HT1080 (cell line): ENCODE data around the gene RAPSN. TPM values are rescaled to one million over a fixed set of nuclear protein-coding genes. Genes with fewer than 3 reads are reported as not detected.

Experiments used
- DNase-seq: peaks from one replicate; pipeline ENCODE4 v3.0.0-alpha.2; 2015; ENCODE audit warnings: low read depth
- total RNA-seq: library from RNA; depleted of rRNA; stranded (reverse); fragments of >200 nt; shearing (Covaris generic); gene quantifications from 2 replicates; pipeline ENCODE4 v1.2.3, GENCODE V29; 2014

RAPSN gene
- total RNA-seq, 1 experiment from 2014 or later = not detected

DNA sequence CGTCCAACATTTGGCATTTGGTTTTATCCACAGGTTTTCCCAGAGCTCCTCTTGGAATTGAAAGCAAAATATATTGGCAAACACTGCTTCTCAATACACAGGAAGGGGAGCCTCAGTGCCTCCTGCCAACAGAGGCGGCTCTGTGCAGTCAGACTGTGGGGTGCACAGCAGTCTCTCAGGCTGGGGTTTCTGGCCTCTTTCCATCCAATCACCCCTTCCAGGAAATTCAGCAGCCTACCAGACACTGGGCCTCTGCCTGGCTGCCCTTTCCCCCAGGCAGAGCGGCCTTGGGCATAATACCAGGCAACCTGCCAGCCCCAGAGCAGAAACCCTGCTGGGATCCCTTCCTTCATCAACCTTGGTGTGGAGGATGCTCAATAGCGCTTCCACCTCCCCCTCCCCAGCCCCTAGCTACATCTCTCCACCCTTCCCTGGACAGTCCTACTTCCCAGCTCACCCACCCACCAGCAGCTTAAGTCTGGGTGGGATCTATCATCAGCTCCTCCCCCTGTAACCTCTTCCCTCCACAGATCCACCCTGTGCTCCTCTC is 17.8 kb upstream of the RAPSN start:
- peak; percentile 68 for DNase-seq

DNA sequence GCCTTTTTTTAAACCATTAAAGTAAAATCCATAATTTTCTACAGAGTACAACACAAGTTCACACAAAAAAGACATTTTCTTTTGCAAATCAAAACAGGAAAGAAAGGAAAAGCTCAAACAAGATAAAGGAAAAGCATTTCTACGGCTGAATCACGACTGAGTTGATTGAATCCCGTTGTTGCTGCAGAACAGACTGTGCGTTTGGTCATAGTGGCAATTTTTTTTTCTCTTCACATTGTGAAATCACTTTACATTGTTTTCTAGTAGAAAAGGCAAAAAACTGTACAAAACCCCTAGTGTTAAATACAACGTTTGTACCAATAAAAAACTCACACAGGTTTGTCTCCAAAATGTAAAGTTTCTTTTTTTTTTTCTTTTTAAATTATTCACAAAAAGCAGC is 17.3 kb upstream of the RAPSN start:
- DNase-seq = no peak

DNA sequence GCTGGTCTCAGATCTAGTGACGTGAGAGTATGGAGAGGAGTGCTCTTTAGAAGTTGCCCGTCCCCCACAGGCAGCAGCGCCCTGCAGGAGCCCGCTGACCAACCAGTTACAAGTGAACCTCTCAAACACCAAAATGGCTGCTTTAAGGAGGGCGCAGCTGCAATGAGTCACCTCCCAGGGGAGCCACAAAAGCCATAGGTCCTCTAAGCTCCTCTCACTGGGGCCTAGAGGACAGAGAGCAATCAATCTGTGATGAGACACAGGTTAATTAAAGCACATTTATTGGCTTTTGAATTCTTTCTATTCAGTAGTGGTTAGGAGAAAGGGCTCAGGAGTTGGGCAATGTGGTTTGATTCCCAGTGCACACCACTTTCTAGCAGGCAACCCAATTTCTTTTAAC is 15.5 kb upstream of the RAPSN start:
- DNase-seq = no peak

DNA sequence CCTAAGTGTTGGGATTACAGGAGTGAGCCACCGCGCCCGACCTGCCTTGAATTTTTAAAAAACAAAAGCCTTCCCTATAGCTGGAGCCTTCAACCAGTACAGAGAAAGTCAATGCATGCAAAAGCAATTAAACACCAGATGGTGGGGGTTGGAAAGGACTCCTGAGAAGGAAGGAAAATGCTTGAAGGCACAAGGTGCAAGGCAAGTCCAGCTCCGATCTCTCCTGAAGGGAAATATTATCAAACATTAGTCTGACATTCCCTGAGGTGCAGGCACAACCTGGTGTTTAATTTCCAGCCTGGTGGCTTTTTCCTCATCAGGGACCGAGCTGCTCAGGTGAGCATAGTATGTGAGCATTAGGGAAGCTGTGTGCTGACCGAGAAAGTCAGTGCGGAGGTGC is 12.9 kb upstream of the RAPSN start:
- no peak for DNase-seq

DNA sequence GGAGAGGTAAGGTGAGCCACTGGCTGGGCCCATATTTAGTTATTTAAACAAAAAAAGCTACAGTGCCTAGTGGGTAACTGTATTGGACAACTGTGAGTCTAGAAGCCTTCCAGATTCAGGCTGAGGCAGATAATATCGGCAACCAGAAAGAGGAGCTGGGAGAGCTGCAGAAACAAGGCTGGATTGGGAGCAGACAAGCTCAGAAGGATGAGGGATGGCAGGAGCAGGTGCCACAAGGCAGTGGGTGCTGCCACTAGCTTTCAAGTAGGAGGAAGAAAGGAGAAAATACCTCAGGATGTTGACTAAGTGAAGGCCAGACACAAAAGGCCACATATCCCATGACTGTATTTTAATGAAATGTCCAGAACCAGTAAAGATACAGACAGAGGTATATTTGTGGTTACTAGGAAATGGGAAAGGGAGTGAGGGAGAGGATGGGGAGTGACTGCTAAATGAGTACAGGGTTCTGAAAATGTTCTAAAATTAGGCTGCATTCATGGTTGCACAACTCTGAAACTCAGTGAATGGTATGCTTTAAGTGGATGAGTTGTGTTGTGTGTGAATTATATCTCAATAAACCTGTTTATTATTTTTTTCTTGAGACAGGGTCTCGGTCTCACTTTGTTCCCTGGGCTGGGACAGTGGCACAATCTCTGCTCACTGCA is 11.8 kb upstream of the RAPSN start:
- peak; percentile 38 for DNase-seq

DNA sequence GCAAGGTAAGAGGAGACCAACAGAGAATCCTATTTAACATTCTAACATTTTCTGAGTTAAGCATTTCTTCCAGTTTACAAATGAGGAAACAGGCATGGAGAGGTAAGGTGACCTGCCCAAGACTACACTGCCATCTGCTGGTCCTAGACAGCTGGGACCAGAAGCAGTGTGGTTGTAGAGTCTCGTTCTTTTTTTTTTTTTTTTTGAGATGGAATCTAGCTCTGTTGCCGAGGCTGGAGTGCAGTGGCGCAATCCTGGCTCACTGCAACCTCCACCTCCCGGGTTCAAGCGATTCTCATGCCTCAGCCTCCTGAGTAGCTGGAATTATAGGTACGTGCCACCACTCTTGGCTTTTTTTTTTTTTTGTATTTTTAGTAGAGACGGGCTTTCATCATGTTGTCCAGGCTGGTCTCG is 5.3 kb upstream of the RAPSN start:
- peak; percentile 79 for DNase-seq

DNA sequence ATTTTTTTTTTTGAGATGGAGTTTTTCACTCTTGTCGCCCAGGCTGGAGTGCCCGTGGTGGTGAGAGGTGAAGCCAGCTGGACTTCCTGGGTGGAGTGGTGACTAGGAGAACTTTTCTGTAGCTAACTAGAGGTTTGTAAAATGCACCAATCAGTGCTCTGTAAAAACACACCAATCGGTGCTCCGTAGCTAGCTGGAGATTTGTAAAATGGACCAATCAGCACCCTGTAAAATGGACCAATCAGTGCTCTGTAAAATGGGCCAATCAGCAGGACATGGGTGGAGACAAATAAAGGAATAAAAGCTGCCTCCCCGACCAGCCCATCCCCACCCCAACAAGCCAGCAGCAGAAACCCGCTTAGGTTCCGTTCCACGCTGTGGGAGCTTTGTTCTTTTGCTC is 4.4 kb upstream of the RAPSN start:
- DNase-seq = peak; percentile 35

DNA sequence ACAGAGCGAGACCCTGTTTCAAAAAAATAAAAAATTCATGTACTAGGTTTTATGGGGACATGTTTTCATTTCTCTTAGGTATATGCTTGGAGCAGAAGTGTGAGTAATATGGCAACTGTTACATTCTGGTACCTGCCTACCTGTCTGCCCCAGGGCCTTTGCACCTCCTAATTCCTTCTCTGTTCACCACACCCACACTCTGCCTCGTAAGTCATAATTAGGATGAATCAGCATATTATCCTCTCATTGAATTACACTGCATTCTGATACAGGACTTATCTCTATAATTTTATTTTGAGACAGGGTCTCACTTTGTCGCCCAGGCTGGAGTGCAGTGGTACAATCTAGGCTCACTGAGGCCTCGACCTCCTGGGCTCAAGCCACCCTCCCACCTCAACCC is 3.1 kb upstream of the RAPSN start:
- no peak for DNase-seq

DNA sequence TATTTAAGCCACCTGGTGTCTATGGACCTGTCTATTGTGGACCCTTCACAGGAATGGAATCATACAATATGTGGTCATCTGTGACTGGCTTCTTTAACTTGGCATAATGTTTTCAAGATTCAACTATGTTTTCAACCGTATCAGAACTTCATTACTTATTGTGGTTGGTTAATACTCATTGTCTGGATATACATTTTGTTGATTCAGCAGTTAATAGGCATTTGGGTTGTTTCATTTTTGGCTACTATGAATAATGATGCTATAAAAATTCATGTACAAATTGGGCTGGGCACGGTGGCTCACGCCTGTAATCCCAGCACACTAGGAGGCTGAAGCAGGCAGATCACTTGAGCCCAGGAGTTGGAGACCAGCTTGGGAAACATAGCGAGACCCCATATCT is 2.5 kb upstream of the RAPSN start:
- no peak for DNase-seq

DNA sequence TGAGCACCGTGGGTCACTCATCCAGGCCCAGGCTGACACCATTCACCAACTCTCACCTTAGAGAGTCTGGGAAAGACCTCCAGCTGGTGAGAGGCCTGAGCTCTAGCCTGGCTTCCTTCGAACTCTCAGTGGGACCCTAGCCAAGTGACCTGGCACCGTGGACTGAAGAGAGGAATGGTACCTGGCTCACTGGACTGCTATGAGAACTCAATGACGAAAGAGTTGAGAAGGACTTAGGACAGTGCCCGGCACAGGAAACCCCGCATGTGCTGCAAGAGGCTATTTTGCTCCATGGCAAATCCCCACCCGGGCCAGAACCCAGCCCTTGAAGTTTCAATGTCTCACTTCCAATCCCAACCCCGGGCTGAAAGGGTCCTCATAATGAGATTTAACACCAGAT is 605 bp upstream of the RAPSN start:
- no peak for DNase-seq

DNA sequence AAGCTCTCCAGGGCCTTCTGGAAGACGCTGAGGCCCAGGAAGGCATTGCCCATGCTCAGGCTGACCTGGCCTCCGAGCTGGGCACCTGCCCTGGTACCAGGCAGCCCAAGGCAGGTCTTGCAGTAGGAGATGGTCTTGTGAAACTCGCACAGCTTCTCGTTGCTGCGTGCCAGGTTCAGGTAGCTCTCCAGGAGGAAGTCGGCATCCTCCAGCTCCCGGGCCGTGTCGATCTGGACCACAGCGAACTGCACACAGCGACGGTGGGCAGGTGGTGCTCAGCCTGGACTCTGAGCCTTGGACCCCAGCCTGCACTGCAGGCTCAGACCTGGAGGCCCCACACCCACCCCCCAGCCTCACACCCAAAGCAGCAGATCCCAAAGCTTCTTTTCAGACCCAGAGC is 1.0 kb downstream of the RAPSN start:
- DNase-seq = no peak

DNA sequence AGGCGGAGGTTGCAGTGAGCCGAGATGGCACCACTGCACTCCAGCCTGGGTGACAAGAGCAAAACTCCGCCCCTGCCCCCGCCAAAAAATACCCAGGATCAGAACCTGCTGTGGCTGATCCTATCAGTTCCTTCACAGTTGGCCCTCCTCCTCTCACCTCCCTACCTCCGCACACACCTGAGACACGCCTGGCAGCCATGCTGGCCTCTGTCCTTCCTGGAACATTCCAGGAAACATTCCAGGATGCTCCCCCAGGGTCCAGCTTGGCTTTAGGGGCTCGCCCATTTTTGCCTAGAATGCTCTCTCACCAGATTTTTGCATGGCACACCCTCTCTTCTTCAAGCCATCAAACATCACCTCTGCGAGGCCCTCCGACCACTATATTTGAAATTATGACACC is 2.1 kb downstream of the RAPSN start:
- no peak for DNase-seq

DNA sequence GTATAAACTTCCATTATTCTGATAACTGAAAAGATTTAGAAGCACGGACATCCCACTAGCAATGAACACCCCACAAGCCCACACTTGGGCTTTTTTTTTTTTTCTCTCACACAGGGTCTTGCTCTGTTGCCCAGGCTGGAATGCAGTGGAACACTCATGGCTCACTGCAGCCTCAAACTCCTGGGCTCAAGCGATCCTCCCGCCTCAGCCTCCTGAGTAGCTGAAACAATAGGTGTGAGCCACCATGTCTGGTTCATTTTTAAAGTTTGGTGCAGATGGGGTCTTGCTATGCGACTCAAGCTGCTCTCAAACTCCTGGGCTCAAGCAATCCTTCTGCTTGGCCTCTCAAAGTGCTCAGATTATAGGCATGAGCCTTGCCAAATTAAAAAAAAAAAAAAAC is 3.1 kb downstream of the RAPSN start:
- no peak for DNase-seq

DNA sequence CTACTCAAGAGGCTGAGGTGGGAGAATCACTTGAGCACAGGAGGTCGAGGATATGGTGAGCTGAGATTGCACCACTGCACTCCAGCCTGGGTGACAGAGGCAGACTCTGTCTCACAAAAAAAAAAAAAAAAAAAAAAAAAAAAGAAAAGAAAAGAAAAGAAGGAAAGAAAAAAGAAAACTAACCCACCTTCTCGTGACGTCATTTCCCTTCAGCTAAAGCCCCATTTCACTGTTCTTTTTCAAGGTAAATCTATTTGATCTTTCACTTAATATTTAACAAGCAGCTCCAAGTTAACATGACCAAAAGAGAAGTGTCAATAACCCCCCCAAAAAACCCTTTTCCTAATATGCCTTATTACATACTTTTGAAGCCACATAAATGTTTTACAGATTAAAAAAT is 5.1 kb downstream of the RAPSN start:
- DNase-seq = no peak

DNA sequence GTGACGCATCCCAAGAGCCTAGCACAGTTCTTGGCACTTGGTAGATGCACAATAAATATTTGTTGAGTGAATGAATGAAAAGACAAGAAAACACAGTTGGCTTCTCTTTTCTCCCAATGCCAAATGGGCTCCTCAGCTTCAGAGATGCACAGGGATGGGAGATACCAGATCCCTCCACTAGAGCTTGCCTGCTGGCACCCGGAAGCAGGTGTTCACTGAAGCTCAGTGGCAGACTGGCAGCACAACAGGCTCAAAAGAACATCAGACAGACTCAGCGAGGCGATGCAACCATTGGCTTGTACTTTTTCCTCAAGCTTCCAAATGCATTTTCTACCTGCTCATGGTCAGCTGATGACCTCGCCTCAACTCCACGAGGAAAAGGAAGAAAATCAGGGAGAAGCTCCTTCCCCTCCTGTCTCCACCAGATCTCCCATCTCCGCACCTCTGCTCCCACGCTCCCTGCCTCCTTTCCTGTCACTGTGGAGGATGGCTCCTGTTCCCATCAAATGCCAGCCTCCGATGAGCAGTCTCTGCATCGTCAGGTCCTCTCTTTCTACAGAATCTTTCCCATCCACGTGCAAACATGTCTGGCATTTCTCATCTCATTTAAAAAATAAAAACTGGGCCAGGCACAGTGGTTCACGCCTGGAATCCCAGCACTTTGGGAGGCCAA is 5.8 kb downstream of the RAPSN start:
- no peak for DNase-seq

DNA sequence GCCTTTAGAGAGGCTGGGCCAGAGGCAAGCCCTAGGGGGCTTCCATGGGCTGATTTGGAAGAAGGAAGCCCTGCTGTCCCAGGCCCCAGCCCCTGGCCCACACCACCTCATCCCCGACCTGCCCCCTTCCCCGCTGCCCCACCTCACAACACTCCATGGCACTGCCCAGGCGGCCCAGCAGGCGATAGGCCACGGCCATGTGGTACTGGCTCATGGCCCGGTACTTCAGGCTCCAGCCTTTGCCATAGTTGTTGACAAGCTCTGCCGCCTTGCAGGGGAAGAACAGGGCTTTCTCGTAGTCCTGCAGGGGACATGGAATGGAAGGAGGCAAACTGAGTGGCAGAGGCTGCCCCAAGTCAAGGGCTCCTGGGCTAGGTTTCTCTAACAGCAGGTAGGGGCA is 6.4 kb downstream of the RAPSN start:
- no peak for DNase-seq

DNA sequence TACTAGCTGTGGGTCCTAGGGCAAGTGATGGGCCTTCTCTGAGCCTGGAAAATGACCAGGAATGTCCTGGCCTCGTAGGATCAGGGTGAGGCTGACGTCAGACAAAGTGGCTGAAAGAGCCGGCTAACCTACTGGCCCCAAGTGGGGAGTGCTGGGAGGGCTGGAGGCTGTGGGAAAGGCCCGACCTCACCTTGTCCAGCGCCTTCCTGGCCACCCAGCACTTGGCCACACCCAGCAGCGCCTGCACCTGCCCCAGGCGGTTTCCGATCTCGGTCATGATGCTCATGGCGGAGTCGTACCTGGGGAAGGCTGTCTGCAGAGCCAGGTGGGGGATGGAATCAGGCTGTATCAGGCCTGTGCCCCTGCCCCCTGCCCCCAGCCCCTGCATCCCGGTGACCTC is 7.5 kb downstream of the RAPSN start:
- no peak for DNase-seq

DNA sequence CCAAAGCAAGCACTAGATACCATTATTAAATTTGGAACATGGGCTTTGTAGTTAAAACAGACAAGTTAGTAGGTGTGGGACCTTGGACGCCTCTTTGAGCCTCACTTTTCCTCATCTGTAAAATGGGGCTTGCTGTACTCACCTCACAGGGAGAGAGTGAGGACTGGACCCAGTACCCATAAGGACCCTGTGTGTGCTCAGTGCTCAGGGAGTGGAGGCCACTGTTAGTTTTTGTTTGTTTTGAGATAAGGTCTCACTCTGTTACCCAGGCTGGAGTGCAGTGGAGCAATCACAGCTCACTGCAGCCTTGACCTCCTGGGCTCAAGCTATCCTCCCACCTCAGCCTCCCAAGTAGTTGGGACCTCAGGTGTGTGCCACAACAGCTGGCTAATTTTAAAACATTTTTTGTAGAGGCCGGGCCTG is 8.9 kb downstream of the RAPSN start:
- DNase-seq = no peak

DNA sequence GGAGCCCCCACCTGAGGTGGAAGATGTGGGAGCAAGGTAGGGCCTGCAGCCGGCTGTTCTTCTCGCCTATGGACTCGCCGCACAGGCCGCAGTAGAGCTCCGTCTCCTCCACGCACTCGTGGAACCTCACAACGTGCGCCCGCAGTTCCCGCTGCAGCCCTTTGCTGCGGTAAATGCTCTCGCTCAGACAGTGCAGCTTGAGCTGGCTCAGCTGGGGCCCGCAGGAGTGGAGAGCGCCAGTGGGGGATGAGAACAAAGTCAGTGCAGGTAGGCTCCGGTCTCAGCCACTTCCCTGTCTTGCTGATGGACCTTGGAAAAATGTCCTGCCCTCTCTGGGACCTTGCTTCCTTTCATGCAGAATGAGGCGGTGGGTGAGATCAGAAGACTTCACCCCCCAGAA is 10.2 kb downstream of the RAPSN start:
- DNase-seq = no peak

DNA sequence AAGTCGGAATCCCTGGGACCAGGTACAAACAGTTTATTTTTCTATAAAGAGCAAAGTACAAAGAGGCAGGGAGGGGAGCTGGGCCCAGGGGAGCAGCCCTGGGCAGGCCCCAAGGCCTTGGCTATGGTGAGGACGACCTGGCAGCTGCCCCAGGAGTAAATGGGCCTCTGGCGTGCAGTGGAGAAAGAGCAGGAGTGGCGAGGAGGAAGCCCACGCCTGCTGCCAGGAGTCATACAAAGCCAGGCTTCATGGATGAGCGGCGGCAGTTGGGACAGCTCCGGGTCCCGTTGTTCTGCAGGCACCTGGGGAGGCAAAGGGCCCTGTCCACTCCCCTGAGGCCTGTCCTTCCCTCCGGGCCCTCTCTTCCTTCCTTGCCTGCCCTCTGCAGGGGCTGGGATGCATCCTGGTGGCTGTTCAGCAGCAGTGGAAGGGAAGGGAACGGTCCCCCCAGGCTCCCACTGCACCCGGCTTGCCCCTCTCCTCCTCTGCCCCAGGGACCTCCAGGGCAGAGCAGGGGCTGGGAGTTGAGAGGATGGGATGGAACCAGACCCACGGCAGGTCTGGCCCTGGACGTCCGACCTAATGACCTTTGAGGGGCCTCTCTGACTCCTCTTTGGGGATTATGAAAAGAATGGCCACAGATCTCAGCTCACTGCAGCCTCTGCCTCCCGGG is 11.1 kb downstream of the RAPSN start:
- DNase-seq = no peak

DNA sequence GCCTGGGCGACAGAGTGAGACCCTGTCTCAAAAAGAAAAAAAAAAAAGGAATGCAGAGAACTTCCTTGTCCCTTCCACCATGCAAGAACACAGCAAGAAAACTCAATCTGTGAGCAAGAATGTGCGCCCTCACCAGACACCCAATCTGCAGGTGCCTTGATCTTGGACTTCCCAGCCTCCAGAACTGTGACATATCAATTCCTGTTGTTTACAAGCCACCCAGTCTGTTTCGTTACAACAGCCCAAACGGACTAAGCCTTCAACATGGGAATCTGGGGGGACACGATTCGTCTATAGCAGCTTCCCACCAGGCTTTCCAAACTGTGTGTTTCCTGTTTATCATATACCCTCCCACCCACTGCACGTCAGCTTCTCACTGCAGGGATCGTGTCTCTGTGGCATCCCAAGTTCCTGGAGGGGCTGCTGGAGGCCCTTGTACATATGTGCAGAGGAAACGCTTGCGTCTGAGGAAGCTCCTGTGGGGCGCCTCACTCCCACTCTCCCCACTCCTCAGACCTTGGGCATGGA is 11.7 kb downstream of the RAPSN start:
- no peak for DNase-seq

DNA sequence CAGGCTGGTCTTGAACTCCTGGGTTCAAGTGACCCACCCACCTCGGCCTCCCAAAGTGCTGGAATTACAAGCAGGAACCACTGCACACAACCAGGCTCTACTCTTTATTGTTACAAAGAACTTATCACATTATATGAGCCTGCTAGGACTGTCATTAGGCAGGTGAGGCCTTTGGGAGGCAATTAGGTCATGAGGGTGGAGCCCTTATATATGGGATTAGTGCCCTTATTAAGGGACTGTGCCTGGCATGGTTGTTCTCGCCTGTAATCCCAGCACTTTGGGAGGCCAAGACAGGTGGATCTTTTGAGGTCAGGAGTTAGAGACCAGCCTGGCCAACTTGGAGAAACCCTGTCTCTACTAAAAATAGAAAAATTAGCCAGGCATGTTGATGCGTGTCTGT is 12.2 kb downstream of the RAPSN start:
- no peak for DNase-seq
